ENCODE results near the gene ATF6.
"Not testable (repeated sequence)": the region's sequence is repeated elsewhere in the genome, so short reads cannot be mapped to it uniquely, and the experiment has no call there.

Gene ATF6

DNA sequence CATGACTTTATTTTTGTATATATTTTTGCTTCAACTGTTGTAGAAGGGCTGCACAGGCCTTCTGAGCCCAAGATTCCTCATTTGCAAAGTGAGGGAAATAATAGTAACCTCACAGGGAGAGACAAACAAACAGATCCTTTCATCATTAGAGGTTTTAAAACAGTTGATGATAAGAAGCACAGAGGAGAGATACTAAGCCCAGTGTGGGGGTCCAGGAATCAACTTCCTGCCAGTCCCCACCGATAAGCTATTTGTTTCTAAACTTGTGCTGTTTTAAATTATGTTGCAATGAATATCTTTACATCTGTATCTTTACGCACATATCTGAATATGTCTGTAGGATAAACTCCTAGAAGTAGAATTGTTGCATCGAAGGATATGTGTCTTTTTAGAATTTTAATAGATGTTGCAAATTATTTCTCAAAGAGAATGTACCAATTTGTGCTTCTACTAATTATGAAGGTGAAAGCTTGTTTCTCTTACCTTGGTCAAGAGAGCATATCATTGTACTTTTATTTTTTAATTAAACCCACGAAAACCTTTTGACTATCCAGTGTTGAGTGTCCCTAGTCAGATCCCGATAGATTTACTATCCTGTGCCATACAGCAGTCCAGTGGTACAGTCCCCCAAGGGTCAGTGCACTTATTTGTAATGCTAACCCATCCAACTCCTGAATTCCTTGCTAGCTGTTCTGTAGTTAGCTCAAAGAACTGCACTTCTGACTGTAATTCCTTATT, 34.0 kb upstream of the ATF6 start:
- in situ Hi-C loops (cut with HindIII; ENCODE audit: low sequenced_read_pairs), result loop anchor here (25.0 kb wide), 1 partner anchor 95 kb away; the partner anchor contains the start of gene FCGR3B

DNA sequence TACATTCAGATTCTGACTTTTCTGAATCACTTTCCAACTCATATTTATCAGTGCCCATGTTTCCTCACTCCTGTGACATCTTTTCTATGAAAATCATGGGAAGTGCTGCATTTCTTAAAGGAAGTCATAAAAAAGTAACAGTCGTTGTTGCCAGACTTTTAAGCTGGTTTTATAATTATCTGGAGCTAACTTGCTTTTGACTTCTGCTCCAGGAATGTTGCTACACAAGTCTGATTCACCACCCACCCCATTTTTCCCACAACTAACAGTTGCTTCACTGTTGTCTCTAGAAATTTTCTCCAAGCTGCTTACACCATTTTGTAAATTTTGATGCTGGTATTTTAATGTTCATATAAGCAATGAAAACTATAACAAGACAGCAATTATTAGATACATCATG, 32.6 kb upstream of the ATF6 start:
- in situ Hi-C loops (cut with HindIII; ENCODE audit: low sequenced_read_pairs), result loop anchor here (25.0 kb wide), 1 partner anchor 96 kb away; the partner anchor contains the start of gene FCGR3B

DNA sequence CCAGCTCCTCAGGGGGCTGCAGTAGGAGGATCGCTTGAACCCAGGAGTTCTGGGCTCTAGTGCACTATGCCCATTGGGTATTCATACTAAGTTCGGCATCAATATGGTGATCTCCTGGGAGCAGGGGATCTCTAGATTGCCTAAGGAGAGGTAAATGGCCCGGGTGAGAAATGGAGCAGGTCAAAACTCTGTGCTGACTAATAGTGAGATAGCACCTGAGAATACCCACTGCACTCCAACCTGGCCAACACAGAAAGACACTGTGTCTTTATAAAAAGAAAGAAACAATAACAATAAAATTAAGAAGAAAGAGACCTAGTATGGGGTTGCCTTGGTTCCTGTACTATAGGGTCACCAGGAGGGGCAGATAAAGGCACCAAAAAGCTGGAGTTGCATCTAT, 30.3 kb upstream of the ATF6 start:
- in situ Hi-C loops (cut with HindIII; ENCODE audit: low sequenced_read_pairs), result loop anchor here (25.0 kb wide), 1 partner anchor 99 kb away; the partner anchor contains the start of gene FCGR3B

DNA sequence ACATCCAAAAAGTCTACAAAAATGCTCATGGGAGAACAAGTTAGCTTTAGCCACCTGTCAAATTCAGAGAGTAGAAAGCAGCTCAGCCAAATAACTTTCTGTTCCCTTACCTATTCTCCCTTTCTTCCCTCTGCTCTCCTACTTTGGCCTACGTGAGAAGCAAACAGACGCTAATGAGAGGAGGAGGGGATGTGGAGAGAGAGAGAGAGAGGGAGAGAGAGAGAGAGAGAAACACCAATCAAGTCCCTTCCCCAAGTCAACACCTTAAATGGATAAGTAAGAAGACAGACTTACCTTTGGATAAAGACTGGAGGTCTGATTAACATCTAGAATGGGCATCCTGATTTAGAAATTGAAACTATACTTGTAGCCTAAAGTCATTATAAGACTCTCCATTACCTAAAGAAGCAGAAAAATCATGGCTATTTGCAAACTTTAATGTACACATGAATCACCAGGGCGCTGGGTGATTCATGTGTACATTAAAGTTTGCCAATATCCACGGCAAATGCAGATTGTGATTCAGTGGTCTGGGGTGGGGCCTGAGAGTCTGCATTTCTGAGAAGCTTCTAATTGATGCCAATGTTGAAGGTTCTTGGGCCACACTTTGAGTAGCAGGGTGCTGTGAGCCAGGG, 29.7 kb upstream of the ATF6 start:
- in situ Hi-C loops (cut with HindIII; ENCODE audit: low sequenced_read_pairs), result loop anchor here (25.0 kb wide), 1 partner anchor 99 kb away; the partner anchor contains the start of gene FCGR3B

DNA sequence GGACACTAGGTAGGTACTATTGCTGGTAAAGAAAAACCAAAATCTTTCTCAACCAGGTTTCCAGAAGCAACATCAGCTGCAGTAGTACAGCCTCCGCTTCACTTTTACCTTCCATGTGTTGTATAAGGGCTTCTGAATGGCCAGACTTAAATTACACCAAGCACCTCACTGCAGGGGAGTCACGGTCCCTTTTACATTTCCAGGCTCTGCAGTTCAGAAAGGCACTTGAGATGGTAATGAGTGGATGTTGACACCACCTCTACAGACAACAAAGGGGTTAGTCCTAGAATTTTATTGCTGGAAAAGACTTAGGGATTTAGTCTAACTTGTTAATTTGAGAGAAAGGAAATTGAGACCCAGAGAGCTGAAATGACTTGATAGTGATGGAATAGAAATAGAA, 28.5 kb upstream of the ATF6 start:
- in situ Hi-C loops (cut with HindIII; ENCODE audit: low sequenced_read_pairs), result loop anchor here (25.0 kb wide), 1 partner anchor 100 kb away; the partner anchor contains the start of gene FCGR3B

DNA sequence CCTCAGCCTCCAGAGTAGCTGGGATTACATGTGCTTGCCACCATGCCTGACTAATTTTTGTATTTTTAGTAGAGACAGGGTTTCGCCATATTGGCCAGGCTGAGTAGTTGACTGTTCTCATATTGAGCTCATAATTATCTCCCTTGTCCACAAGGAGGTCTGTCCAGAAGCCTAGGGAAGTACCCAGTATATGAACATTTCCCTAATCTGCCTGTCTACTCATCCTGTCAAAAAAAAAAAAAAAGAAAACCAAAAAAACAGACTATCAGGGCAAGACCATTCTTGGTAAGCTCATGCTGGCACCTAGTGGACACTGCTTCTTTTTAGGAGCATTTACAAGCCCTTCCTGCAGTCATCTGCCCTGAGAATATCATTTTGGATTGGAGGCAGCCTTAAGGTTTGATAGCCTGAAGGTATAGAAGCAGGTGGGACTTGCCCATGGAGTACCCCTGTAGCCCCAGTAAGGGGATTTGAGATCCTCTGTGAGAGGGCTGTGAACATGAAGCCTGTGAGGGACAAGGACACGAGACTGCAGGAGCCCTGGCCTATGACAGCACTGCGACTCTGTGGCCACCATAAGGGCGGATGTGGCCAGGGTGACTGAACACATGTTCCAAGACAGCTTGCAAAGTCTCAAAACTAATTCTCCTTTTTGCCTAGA, 27.4 kb upstream of the ATF6 start:
- in situ Hi-C loops (cut with HindIII; ENCODE audit: low sequenced_read_pairs), result loop anchor here (25.0 kb wide), 1 partner anchor 101 kb away; the partner anchor contains the start of gene FCGR3B

DNA sequence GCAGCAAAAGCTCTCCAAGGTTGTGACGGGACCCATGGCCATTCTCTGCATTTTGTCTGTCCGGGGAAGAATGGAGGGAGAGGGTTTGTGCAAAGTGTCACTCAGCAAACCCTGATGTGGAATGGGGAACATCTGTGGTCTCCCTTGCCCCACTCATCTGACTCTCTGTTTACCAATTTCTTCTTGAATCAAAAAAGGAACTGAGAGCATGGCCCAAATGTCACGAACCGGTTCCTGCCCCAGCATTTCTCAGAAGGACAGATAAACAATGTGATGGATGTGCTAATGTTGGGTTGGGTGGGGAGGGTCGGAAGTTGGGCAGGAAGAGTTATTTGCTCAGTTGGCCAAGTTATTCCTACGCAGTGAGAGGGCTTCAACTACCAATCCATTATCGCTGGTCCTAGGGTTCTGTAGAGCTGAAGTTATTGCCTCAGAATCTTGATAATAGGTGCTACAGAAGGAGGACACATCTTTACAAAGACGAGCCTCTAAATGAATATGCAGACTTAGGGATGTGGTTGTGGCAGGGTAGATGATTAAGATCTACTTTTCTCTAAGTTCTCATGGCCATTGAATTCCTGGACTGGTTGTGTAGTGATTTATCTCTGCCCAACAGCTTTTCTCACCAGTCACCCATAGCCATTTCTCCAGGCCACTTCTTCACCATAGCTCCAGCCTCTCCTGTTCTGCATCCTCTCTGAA, 26.1 kb upstream of the ATF6 start:
- in situ Hi-C loops (cut with HindIII; ENCODE audit: low sequenced_read_pairs), result loop anchor here (10.0 to 25.0 kb wide), 2 partner anchors 103 to 255 kb away; partner anchors contain the start of gene FCGR3B

DNA sequence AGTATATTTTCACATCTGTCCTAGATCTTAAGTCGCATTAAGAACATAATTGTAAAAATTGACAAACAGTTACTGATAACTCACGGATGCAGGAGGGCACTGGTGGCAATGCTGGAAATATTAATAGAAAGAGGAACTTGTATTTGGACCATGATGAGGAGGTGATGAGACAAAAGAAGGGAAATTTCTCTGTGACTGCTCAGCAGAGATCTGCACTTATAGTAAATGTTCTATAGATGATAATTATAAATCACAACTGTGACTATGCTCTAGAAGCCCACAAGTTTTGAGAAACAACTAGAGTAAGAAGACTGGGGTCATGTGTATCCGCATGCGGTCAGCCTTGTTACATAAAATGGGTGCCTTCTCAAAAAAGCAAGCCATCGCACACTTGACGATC, 25.2 kb upstream of the ATF6 start:
- in situ Hi-C loops (cut with HindIII; ENCODE audit: low sequenced_read_pairs), result loop anchor here (10.0 to 25.0 kb wide), 2 partner anchors 104 to 256 kb away; partner anchors contain the start of gene FCGR3B

DNA sequence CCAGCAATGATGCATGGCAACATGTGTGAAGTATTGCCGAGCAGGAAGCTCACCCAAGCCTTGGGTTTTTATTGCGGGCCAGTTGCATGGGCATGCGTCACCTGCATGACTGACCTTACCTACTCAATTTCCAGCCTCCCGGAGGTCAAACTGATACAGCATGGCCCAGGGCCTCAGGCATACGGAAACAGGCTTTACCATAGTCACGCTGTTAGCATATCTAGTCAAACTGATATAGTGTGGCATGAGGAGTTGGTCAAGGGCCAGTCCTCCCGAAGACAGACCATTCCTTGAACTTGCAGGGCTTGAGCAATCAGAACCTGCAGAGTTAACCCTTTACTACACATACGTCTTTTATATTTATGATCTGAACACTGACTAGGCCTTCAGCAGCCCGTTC, 22.9 kb upstream of the ATF6 start:
- in situ Hi-C loops (cut with HindIII; ENCODE audit: low sequenced_read_pairs), result loop anchor here (10.0 to 25.0 kb wide), 2 partner anchors 106 to 258 kb away; partner anchors contain the start of gene FCGR3B

DNA sequence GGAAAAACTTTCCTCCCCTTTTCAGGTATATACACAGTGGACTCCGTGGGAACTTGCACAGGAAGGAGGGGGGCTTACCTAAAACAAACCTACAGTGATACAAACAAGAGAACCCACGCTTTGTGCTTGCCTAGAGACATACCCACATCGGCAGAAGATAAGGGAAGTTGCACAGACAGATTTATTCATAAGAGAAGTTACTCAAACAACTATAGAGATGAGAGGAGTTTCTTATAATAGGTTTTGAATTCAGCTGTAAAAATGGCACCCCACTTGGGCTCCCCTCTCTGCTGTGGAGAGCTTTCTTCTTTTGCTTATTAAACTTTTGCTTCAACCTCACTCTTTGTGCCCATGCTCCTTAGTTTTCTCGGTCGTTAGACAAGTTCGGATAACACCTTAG, 18.3 kb upstream of the ATF6 start:
- in situ Hi-C loops (cut with HindIII; ENCODE audit: low sequenced_read_pairs), result loop anchor here (5.0 to 25.0 kb wide), 3 partner anchors 40 to 263 kb away; partner anchors contain the start of genes FCGR3B and FCRLA

DNA sequence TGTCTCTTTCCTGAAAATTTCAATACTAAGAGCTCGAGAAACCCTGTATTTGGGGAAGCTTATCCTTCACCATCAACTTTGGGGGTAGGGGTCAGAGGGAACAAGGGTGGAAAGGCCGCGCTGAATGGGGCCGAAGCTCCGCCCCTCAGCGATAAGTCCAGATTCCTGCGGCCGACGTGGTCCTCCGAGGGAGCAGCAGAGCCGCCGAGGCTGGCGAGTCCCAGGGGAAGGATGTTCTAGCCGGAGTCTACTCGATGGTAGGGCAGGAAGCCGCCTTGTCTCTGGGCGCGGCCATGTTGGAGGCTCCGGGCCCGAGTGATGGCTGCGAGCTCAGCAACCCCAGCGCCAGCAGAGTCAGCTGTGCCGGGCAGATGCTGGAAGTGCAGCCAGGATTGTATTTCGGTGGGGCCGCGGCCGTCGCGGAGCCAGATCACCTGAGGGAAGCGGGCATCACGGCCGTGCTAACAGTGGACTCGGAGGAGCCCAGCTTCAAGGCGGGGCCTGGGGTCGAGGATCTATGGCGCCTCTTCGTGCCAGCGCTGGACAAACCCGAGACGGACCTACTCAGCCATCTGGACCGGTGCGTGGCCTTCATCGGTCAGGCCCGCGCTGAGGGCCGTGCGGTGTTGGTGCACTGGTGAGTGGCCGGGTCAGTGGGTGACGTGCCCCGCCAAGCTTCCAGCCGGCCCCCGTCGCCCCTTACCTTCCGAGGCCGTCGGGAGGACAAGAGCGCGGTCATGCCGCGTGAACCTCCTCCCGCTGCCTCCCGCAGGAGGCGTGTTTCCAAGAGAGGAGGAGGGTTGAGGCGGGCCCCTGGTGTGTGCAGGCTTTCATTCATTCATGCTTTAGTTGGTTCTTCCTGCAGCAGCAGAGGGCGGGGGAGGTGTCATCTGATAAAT, 16.4 kb upstream of the ATF6 start, which contains the start of gene DUSP12:
Gene DUSP12 (plus strand): TSS at position 278 of the 899 bp plus-strand sequence. CDS start 16 bp downstream, at position 294.
- in situ Hi-C loops (cut with HindIII; ENCODE audit: low sequenced_read_pairs), result loop anchor here (5.0 to 25.0 kb wide), 3 partner anchors 42 to 265 kb away; partner anchors contain the start of genes FCGR3B and FCRLA

DNA sequence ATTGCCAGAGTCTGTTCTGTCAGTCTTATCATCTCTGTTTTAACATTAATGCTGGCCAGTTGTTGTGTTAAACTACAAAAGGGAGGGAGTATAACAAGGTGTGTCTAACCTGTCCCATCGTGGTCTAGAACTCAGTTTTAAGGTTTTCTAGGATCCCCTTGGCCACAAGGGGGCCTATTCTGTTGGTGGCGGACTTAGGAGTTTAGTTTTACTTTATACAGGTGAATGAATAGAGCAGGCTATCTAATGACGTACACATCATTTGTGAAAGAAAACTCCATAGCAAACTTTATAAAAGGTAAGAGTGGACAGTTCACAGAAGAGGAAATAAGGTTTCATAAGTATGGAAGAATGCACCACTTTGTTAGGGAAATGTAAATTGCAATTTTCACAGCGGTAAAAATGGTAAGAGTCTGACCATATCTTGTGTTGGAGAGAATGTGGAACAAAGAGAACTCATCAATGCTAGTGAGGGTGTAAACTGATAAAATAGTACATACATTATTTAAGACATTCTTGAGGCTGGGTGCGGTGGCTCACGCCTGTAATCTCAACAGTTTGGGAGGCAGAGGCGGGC, 2.5 kb upstream of the ATF6 start:
- in situ Hi-C loops (cut with HindIII; ENCODE audit: low sequenced_read_pairs), result no loop called here

DNA sequence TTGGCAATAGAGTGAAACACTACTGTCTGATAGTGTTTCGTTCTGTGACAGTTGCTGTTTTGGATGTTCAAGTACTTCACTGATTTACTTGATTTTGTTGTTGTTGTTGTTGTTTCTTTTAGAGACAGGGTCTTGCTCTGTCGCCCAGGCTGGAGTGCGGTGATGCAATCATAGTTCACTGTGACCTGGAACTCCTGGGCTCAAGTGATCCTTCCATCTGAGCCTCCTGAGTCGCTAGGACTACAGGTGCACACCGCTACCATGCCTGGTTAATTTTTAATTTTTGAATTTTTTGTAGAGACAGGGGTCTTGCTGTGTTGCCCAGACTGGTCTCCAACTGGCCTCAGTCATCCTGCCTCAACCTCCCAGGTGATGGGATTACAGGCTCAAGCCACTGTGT, 2.3 kb downstream of the ATF6 start:
- in situ Hi-C loops (cut with HindIII; ENCODE audit: low sequenced_read_pairs), result no loop called here

DNA sequence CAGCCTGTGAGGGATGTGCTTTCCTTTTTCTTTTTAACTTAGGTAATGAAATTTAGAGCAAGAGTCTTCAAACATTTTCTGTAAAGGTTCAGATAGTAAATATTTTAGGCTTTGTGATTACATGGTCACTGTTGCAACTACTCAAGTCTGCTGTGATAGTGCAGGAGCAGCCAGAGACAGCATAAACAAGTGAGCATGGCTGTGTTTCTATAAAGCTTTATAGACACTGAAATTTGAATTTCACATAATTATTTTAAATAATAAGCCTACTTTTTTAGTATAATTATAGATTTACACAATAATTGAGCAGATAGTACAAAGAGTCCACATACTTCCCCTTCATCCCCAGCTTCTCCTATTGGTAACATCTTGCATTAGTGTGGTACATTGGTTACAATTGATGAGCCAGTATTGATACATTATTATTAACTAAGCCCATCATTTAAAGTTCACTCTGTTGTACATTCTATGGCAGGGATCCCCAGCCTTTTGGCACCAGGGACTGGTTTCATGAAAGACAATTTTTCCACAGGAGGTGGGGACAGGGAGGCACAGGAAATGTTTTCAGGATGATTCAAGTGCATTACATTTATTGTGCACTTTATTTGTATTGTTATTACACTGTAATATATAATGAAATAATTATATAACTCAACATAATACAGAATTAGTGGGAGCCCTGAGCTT, 3.0 kb downstream of the ATF6 start:
- in situ Hi-C loops (cut with HindIII; ENCODE audit: low sequenced_read_pairs), result no loop called here

DNA sequence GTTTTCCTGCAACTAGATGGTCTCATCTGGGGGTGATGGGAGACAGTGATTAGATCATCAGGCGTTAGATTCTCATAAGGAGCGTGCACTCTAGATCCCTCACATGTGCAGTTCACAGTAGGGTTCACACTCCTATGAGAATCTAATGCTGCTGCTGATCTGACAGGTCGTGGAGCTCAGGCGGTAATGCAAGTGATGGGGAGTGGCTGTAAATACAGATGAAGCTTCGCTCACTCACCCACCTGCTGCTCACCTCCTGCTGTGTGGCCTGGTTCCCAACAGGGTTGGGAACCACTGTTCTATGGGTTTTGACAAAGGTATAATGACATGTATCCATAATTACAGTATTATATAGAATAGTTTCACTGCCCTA, 3.5 kb downstream of the ATF6 start:
- in situ Hi-C loops (cut with HindIII; ENCODE audit: low sequenced_read_pairs), result not testable (repeated sequence)

DNA sequence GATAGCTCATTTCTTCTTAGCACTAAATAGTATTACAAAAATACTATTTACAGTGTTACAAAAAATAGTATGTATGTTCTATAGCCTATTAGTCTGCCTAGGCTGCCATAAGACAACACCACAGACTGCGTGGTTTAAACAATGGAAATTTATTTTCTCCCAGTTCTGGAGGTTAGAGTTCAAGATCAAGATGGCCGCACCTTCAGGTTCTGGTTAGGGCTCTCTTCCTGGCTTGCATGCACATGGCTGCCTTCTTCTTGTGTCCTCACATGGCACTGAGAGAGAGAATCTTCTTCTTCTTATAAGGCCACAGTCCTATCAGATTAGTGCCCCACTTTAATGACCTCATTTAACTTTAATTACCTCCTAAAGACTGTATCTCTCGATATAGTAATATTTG, 4.1 kb downstream of the ATF6 start:
- in situ Hi-C loops (cut with HindIII; ENCODE audit: low sequenced_read_pairs), result no loop called here

DNA sequence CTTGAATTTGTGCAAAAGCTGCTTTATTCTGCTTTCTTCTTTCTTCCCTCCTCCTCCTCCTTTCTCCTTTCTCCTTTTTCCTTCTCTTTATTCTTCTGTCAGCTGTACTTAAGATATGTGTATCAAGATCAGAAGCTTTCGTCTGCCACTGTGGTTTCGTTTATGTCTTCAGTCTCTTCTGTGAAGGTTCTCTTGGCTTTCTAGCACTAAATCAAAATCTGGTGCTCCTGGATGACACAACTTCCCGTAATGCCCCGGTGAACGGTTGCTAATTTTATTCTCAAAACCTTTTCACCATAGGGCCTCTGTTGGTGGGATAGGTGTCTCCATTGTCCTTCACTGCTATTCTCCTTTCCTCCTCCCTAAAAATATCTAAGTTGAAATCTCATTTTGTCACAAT, 5.0 kb downstream of the ATF6 start:
- in situ Hi-C loops (cut with HindIII; ENCODE audit: low sequenced_read_pairs), result no loop called here

DNA sequence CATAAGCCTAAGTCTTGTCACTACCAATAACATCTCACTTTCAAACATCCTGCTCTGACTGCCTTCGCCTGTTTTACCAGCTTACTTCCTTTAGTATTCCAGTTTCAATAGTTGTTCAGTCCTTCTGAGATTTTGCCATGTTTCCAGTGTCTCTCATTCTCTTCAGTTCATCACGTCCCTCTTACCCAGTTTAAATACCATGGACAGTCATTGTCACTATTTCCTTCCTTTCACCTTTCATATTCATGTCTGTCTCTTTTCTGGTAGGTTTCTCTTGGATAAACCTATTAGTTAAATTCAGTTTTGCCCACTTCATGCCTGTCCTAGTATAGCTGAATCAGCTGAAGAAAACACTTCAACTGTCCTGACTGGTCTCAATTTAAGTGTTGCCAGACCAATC, 5.9 kb downstream of the ATF6 start:
- in situ Hi-C loops (cut with HindIII; ENCODE audit: low sequenced_read_pairs), result no loop called here

DNA sequence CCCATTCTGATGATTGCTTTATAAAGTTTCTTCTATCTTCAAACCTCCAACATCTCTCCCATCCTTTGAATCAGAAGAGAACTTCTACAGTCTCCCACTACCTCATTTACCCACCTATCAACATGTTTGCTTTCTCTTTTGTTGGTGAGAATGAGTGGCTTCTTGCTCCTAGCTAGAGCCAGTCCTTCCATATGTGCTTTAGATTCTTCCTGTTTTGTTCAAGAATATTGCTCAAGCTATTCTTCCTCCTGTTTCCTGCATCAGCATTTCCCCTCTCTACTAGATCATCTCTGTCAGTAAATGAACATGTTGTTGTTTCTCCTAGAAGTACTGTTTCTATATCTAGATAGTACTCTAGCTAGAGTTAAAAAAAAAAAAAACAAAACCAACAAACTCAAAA, 6.3 kb downstream of the ATF6 start:
- in situ Hi-C loops (cut with HindIII; ENCODE audit: low sequenced_read_pairs), result no loop called here
